ENCODE data around the gene CYLD. TPM values are rescaled to one million over a fixed set of nuclear protein-coding genes. Genes with fewer than 3 reads are reported as not detected.

The CYLD gene
- total RNA-seq, 1 experiment from 2014 or later = 28.7 TPM

GRCh38 chr16:50835358-50836060 lies 93.6 kb downstream of the CYLD start:
- H3K4me1 ChIP-seq (replicated peaks) = peaks cover 10% of the 10 kb centered on the region
- H3K4me3 ChIP-seq = no peak overlapping the region
- H3K9me3 ChIP-seq (replicated peaks) = no peaks in the 10 kb centered on the region; the same call in 1 of the 2 replicates
- H3K36me3 ChIP-seq = no peaks in the 10 kb centered on the region
- no peaks in the 10 kb centered on the region for H3K27me3 ChIP-seq (replicated peaks)
- DNase-seq (ENCODE audit: low read depth in 1 of 2, low spot score in 2 of 2) = peak in 1 of 2 experiments; percentile 22
- H3K27ac ChIP-seq = no peak overlapping the region

GRCh38 chr16:50836121-50836621 lies 94.3 kb downstream of the CYLD start:
- Histone ChIP-seq H3K27ac (no peak overlapping the region), H3K27me3 (replicated peaks) (no peaks in the 10 kb centered on the region), H3K9me3 (replicated peaks) (no peaks in the 10 kb centered on the region; the same call in 1 of the 2 replicates), H3K4me3 (no peak overlapping the region), H3K36me3 (no peaks in the 10 kb centered on the region), H3K4me1 (replicated peaks) (peaks cover 10% of the 10 kb centered on the region)
- peak; percentile 24 to 28 for DNase-seq (ENCODE audit: low read depth in 1 of 2, low spot score in 2 of 2)

GRCh38 chr16:50837324-50837723 lies 95.4 kb downstream of the CYLD start:
- Histone ChIP-seq H3K9me3 (replicated peaks) (no peaks in the 10 kb centered on the region; the same call in 1 of the 2 replicates), H3K4me1 (replicated peaks) (peaks cover 10% of the 10 kb centered on the region), H3K27ac (no peak overlapping the region), H3K36me3 (no peaks in the 10 kb centered on the region), H3K27me3 (replicated peaks) (no peaks in the 10 kb centered on the region), H3K4me3 (no peak overlapping the region)
- DNase-seq (ENCODE audit: low read depth in 1 of 2, low spot score in 2 of 2) = peak in 1 of 2 experiments; percentile 8

GRCh38 chr16:50838165-50838564 lies 96.3 kb downstream of the CYLD start:
- H3K36me3 ChIP-seq = no peaks in the 10 kb centered on the region
- H3K4me1 ChIP-seq (replicated peaks) = peaks cover 14% of the 10 kb centered on the region
- peak in 1 of 2 experiments; percentile 6 for DNase-seq (ENCODE audit: low read depth in 1 of 2, low spot score in 2 of 2)
- no peak overlapping the region for H3K4me3 ChIP-seq
- H3K27me3 ChIP-seq (replicated peaks) = no peaks in the 10 kb centered on the region
- no peaks in the 10 kb centered on the region; the same call in 1 of the 2 replicates for H3K9me3 ChIP-seq (replicated peaks)
- H3K27ac ChIP-seq = no peak overlapping the region

GRCh38 chr16:50838885-50839284 lies 97.0 kb downstream of the CYLD start:
- Histone ChIP-seq H3K4me3 (no peak overlapping the region), H3K4me1 (replicated peaks) (peaks cover 19% of the 10 kb centered on the region), H3K9me3 (replicated peaks) (no peaks in the 10 kb centered on the region; the same call in 1 of the 2 replicates), H3K27ac (no peak overlapping the region), H3K36me3 (no peaks in the 10 kb centered on the region), H3K27me3 (replicated peaks) (no peaks in the 10 kb centered on the region)
- DNase-seq (ENCODE audit: low read depth in 1 of 2, low spot score in 2 of 2) = peak in 1 of 2 experiments; percentile 8

- Histone ChIP-seq H3K4me3 (no peak overlapping the region), H3K27ac (no peak overlapping the region), H3K4me1 (replicated peaks) (peaks cover 22% of the 10 kb centered on the region)
Observed at GRCh38 chr16:50839356-50839755, 97.5 kb downstream of the CYLD start.

GRCh38 chr16:50839920-50840729 lies 98.2 kb downstream of the CYLD start:
- no peak overlapping the region for H3K27ac ChIP-seq
- peaks cover 30% of the 10 kb centered on the region for H3K4me1 ChIP-seq (replicated peaks)
- no peaks in the 10 kb centered on the region for H3K36me3 ChIP-seq
- H3K27me3 ChIP-seq (replicated peaks) = no peaks in the 10 kb centered on the region
- no peak overlapping the region for H3K4me3 ChIP-seq
- peak in 1 of 2 experiments; percentile 32 for DNase-seq (ENCODE audit: low read depth in 1 of 2, low spot score in 2 of 2)
- no peaks in the 10 kb centered on the region; the same call in 1 of the 2 replicates for H3K9me3 ChIP-seq (replicated peaks)

More at GRCh38 chr16:50839356-50839755, 97.5 kb downstream of the CYLD start:
- Histone ChIP-seq H3K9me3 (replicated peaks) (no peaks in the 10 kb centered on the region; the same call in 1 of the 2 replicates), H3K27me3 (replicated peaks) (no peaks in the 10 kb centered on the region), H3K36me3 (no peaks in the 10 kb centered on the region)
- peak in 1 of 2 experiments; percentile 4 for DNase-seq (ENCODE audit: low read depth in 1 of 2, low spot score in 2 of 2)

- peak in 1 of 2 experiments; percentile 35 for DNase-seq (ENCODE audit: low read depth in 1 of 2, low spot score in 2 of 2)
- H3K9me3 ChIP-seq (replicated peaks) = no peaks in the 10 kb centered on the region; the same call in 1 of the 2 replicates
- H3K4me3 ChIP-seq = no peak overlapping the region
Observed at GRCh38 chr16:50841081-50841886, 99.4 kb downstream of the CYLD start.

GRCh38 chr16:50842013-50842505 lies 100.2 kb downstream of the CYLD start:
- H3K9me3 ChIP-seq (replicated peaks) = no peaks in the 10 kb centered on the region; the same call in 1 of the 2 replicates
- H3K4me1 ChIP-seq (replicated peaks) = peaks cover 20% of the 10 kb centered on the region
- no peaks in the 10 kb centered on the region for H3K36me3 ChIP-seq
- no peaks in the 10 kb centered on the region for H3K27me3 ChIP-seq (replicated peaks)
- peak in 1 of 2 experiments; percentile 32 for DNase-seq (ENCODE audit: low read depth in 1 of 2, low spot score in 2 of 2)
- no peak overlapping the region for H3K4me3 ChIP-seq
- H3K27ac ChIP-seq = no peak overlapping the region

More at GRCh38 chr16:50841081-50841886, 99.4 kb downstream of the CYLD start:
- H3K27me3 ChIP-seq (replicated peaks) = no peaks in the 10 kb centered on the region
- H3K36me3 ChIP-seq = no peaks in the 10 kb centered on the region
- no peak overlapping the region for H3K27ac ChIP-seq
- peaks cover 24% of the 10 kb centered on the region for H3K4me1 ChIP-seq (replicated peaks)

GRCh38 chr16:50842589-50842988 lies 100.7 kb downstream of the CYLD start:
- Histone ChIP-seq H3K27ac (no peak overlapping the region), H3K36me3 (no peaks in the 10 kb centered on the region), H3K27me3 (replicated peaks) (no peaks in the 10 kb centered on the region), H3K4me1 (replicated peaks) (peaks cover 20% of the 10 kb centered on the region), H3K4me3 (no peak overlapping the region), H3K9me3 (replicated peaks) (no peaks in the 10 kb centered on the region; the same call in 1 of the 2 replicates)
- DNase-seq (ENCODE audit: low read depth in 1 of 2, low spot score in 2 of 2) = peak; percentile 7 to 39

- Histone ChIP-seq H3K4me1 (replicated peaks) (peaks cover 20% of the 10 kb centered on the region), H3K27ac (no peak overlapping the region), H3K27me3 (replicated peaks) (no peaks in the 10 kb centered on the region), H3K9me3 (replicated peaks) (no peaks in the 10 kb centered on the region), H3K36me3 (no peaks in the 10 kb centered on the region), H3K4me3 (no peak overlapping the region)
- no peak for DNase-seq (ENCODE audit: low read depth in 1 of 2, low spot score in 2 of 2)
Observed at GRCh38 chr16:50844840-50845239, 103.0 kb downstream of the CYLD start.

GRCh38 chr16:50845296-50845695 lies 103.4 kb downstream of the CYLD start:
- no peak for DNase-seq (ENCODE audit: low read depth in 1 of 2, low spot score in 2 of 2)
- Histone ChIP-seq H3K36me3 (no peaks in the 10 kb centered on the region), H3K9me3 (replicated peaks) (no peaks in the 10 kb centered on the region), H3K4me3 (no peak overlapping the region), H3K27ac (no peak overlapping the region), H3K27me3 (replicated peaks) (no peaks in the 10 kb centered on the region), H3K4me1 (replicated peaks) (peaks cover 20% of the 10 kb centered on the region)

GRCh38 chr16:50846511-50846910 lies 104.6 kb downstream of the CYLD start:
- Histone ChIP-seq H3K27ac (no peak overlapping the region), H3K4me1 (replicated peaks) (peaks cover 20% of the 10 kb centered on the region), H3K4me3 (no peak overlapping the region), H3K36me3 (no peaks in the 10 kb centered on the region), H3K9me3 (replicated peaks) (no peaks in the 10 kb centered on the region), H3K27me3 (replicated peaks) (no peaks in the 10 kb centered on the region)
- DNase-seq (ENCODE audit: low read depth in 1 of 2, low spot score in 2 of 2) = peak in 1 of 2 experiments; percentile 17
